Skin of body (tissue), 2 donors: ENCODE results near the gene SPINDOC. TPM values are rescaled to one million over a fixed set of nuclear protein-coding genes. Genes with fewer than 3 reads are reported as not detected.
"Not testable (repeated sequence)": the region's sequence is repeated elsewhere in the genome, so short reads cannot be mapped to it uniquely, and the experiment has no call there.

Source experiments
- DNase-seq: peaks from one replicate; lab custom pipeline; 2025; lab: John Stamatoyannopoulos, UW
- total RNA-seq: library from RNA; depleted of rRNA; stranded (reverse); fragments of >200 nt; gene quantifications from one replicate; pipeline ENCODE4 v1.2.3, GENCODE V29; 2014

SPINDOC gene
- total RNA-seq, 1 donor from 2014 or later = 5.3 TPM

DNA sequence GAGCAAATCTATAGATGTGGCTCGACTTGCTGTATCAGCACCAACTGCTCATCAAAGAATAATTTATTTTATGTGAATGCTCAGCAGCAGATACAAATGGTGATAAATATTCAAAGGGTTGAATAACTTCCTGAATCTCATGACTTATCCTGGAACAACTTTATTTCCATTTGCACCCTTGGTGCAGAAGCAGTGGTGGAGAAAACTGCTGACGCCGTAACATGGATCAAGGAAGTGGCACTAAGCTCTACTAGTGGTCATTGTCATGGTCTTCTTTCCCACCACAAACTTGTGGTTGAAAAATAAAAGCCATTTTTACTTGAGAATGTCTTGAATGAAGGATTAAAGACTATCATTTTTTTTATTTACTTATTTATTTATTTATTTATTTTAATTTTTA is 40.2 kb downstream of the SPINDOC start:
- no peak for DNase-seq

- no peak for DNase-seq
Observed at GRCh38 chr11:63854696-63855095, 41.4 kb downstream of the SPINDOC start.

DNA sequence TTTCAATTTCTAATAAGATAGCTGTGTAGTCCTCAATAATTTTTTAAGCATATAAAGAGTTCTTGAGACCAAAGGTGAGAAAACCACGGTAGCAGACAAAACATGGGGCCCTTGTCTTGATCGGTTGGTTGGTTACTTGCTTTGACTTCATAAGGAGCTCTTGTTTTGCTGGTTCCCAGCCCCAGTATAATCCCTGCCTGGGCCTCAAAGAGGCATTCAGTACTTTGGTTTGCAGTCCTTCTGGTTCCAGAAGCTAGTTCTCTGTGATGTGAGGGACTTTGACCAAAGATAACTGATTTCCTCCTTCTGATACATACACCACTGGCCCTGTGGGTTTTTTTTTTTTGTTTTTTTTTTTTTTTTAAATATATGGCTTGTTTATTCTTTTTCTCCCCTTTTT is 42.7 kb downstream of the SPINDOC start:
- DNase-seq = no peak

DNA sequence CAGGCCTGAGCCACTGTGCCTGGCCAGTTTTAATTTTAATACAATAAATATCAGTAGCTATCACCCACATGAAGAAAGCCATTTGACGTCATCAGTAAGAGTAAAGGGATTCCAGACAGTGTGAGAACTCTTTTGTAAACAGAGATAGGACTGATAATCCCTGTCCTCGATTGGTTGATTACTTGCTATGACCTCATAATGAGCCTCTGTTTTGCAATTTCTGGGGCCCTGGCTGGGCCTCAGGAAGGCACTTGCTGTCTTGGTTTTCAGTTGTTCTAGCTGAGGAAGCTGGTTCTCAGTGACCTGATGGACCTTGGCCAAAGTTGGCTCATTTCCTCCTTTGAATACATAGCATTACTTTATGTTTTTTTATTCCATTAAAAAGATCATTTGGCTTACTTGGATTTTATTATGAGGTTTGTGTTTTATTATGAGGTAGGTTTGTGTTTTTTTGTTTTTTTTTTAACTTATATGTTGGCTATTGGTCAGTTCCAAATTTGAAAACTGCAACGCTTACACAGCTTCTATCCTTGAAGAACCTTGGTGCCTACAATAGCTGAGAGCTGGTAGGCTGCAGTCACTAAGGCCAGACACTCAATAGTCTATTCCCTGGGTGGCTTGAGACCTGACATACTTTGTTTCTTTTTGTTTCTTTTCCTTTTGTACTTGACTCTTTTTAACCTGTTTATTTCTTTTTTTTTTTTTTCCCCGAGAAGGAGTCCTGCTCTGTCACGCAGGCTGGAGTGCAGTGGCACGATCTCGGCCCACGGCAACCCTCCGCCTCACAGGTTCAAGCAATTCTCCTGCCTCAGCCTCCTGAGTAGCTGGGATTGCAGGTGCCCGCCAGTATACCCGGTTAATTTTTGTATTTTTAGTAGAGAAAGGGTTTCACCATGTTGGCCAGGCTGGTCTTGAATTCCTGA is 45.6 kb downstream of the SPINDOC start:
- no peak for DNase-seq

GRCh38 chr11:63862923-63863322 is 49.7 kb downstream of the SPINDOC start:
- DNase-seq = no peak

- DNase-seq = not testable (repeated sequence)
Observed at GRCh38 chr11:63863620-63864019, 50.4 kb downstream of the SPINDOC start.

- no peak for DNase-seq
Observed at GRCh38 chr11:63866211-63866610, 53.0 kb downstream of the SPINDOC start.

- no peak for DNase-seq
Observed at GRCh38 chr11:63867511-63867910, 54.3 kb downstream of the SPINDOC start.

GRCh38 chr11:63868399-63869064 is 55.3 kb downstream of the SPINDOC start:
- DNase-seq = no peak

DNA sequence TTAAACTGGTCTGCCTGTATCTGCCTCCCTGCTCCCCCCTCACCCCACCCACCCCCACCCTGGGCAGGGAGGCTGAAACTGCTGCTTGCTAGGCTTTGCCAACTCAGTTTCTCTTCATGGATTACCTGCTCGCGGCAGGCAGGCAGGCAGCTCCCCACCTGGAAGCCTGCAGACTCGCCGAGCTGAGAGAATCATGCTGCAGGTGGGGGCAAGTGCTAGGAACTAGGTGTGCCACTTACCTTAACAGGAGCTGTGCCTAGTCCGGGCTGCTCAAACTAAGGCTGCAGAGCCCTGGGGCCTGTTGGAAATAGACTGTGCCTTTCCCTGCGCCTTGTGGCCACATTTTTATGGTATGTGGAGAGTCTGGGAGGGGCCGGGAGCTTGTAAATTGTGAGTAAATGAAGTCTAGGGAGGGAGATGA is 55.9 kb downstream of the SPINDOC start:
- no peak for DNase-seq

- no peak for DNase-seq
Observed at GRCh38 chr11:63869683-63870082, 56.4 kb downstream of the SPINDOC start.

DNA sequence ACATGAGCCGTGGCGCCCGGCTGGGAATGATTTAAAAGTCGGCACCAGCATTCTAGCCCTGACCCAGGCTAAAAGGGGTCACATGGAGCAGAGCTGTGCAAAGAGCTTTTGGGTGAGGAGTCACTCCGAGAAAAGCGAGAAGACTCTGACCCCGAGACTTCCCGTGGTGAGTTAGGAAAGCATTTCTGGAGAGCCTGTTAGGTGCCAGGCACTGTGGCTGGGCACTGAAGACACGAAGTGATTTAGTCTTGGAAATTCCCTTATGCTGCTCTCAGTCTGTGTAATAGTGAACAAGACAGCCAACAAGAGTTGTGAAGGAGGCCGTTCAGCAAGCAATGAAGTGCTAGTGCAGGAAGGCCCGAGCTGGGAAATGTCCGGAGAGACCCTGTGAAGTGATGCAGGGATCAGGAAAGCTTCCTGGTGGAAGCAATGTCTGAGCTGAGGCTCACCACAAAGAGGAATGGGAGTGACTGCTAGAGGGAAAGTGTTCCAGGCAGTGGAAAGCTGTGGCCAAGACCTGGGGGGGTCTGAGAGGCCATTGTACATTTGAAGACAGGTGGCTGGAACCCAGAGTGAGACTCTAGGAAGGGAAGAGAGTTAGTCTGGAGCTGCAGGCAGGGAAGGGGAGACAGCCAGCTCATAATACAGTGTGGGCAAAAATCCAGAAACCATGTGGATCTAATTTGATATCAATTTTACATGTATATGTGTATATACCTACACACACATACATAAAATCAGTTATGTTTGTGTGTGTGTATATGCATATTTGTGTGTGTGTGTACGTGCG is 57.3 kb downstream of the SPINDOC start:
- no peak for DNase-seq

DNA sequence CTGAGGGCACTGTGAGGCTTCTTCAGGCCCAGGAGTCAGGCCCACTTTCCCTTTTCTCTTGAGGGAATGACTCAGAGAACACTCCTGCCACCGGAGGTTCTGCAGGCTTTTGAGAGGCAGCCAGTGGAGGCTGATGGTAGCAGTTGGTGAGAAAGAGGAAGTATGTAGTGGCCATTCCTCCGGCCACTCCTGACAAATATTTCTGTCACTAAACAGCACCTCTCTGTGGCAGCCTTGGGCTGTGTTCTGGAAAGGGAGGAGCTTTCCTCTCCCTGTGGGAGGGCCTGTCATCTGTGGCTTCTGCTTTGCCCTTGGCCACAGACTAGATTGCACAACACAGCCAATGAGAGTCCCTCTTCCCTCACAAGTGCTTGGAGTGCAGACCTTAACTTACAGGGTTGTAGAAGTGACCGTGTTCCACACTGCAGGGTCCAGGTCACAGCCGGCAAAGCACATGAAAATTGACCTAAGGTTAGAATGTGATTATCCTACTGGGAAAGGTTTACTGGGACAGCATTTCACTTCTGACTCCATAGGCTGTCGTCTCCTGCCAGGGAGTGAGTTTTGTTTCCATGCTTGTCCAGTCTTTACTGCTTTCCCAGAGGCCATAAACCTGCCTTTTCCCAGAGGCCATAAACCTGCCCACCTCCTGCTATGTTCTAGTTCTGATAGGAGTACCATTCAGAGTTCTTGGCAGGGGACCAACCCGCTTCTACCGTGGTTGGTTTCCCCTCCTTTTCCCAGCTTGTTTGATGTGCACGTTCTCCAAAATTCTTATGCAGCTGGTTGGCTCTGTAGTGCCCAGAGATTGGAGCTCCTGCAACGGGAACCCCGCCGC is 58.9 kb downstream of the SPINDOC start:
- peak; percentile 22 for DNase-seq

- no peak for DNase-seq
Observed at GRCh38 chr11:63872800-63873197, 59.5 kb downstream of the SPINDOC start.

DNA sequence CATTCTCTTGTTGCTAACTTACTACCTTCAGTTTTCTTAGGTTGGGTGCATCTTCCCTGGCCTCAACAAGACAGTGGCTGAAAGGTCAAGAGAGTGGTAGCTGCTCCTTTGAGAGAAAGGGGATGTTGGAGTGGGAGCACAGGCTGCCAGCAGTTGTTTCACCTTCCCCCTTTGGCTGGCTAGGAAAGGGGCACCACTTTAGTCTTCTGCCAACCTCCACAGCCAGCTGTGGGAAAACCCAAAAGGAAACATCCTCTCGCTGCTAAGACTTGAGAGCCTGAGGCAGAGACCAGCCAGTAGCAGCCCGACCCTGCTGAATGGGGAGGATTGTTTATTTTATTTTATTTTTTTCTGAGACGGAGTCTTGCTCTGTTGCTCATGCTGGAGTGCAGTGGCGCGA is 60.1 kb downstream of the SPINDOC start:
- DNase-seq = no peak

DNA sequence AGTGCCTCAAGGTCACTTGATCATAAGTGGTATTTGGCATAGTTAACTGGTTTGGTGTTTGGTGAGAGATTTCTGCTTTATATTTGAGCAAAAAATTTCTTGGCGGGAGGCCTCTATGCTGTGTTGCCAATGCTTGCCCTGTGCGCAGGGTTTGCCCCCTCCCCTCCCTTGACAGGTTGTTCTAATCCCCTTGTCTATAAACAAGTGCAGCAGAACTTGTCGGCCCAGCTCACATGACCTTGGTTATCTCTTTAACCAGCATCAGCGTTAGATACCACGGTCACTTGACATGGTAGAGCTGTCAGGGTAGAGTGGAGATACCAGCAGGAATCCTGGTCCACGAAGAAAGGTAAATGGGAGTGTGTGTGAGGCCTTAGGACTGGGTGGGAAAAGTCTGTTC is 61.3 kb downstream of the SPINDOC start:
- DNase-seq = no peak

- no peak for DNase-seq
Observed at GRCh38 chr11:63875506-63876065, 62.3 kb downstream of the SPINDOC start.

- no peak for DNase-seq
Observed at GRCh38 chr11:63876616-63877015, 63.4 kb downstream of the SPINDOC start.
